GM19043 (cell line): ENCODE measurements around the gene DLL4.

Experiments used
- ATAC-seq: cut with Tn5 transposase; IDR thresholded peaks from one replicate; pipeline ENCODE4 v1.9.1; 2021; ENCODE audit warnings: low read depth; ENCODE audit not compliant: unreplicated experiment

DLL4 gene

DNA sequence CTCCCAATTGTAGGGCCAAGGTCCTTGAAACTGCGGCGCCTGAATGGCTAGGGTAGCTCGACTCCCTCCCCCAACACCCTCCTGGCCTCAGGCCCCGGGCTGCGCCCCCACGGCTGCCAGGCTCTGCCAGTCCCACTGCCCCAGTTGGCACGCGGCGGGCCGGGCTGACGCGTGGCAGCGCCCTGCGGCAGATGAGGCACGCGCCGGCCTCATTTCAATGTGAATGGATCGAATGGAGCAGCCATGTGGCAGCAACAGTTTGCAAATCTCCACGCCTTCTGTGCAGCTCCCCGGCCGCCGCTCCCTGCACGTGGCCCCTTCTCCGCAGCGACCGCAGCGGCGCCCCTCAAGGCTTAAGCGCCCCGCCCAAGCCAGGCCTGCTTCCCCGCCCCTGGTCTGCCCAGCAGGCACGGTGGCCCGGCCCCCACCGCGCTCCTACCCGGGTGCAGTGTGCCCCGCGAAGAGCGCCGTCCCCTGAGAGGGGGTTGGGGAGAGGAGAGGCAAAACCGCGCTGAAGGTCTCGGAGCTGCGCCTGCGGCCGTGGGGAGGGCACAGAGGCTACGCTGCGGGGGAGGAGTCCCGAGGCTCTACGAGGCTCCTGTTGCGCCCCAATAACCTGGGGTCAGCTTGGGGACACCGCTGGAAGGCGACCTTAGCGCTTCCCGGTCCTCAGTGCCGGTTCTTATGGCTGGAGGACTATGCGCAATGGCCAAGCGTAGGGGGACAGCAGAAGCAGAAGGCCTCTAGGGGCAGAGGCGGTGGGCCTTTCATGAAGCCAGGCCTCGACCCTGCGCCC, 3.1 kb upstream of the DLL4 start:
- ATAC-seq = no peak

GRCh38 chr15:40926659-40927494, 2.3 kb upstream of the DLL4 start:
- no peak for ATAC-seq

DNA sequence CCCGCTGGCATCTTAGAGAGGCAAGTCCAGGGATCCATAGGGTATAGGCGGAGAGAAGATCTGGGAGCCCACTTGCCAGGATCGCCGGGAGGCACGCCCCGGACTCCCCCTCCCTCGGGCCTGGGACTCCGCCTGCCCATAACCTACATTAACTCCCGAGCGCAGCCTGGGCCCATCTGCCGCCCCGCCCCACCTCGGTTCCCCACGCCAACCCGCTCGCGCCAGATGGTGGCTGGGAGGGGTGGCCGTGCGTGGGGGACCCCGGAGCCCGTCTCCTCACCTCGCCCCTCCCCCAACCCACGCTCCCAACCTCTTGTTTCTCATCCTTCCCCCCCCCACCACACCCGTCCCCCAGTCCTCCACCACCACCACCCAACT, 1.7 kb upstream of the DLL4 start:
- no peak for ATAC-seq

DNA sequence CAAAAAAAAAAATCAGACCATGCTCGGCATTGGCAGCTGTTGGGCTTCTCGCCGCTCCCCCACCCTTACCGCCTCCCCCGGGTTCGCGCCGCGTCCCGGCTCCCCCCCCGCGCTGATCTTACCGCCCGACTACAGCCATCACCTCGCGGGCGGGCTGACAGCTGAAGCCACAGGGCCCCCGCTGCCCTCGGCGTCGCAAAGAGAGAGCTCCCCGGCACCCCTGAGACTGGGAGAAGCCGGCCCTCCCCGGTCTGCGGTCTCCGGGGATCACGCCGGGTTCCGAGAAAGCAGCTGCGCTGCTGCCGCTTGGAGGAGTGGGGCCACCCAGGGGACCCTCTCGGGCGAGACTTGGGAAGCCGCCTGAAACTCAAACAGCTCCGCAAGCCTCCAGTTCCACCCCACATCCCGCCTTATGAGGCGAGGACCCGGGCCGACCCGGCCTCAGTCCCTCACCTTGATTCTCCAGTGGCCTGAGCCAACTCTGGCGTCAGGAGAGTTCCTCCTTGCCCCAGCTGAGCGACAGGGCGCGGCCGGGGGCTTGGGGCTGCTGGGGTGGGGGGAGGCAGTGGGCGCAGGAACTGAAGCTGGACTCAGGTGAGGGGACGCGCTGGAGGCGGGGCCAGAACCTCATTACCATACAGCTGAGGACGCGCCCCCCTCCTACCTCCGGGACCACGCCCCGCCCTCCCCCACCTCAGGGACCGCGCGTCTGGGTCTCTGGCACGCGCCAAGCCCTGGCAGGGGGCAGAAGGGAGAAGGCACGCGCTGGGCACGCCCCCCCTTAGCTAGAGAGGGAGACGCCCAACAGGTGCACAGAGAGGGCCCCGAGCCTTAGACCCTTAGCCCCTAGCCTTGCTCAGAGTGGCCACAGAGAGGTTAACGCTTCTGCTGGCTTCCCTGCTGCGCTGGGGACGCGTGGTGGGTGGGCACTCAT, 1.0 kb upstream of the DLL4 start:
- ATAC-seq = no peak

DNA sequence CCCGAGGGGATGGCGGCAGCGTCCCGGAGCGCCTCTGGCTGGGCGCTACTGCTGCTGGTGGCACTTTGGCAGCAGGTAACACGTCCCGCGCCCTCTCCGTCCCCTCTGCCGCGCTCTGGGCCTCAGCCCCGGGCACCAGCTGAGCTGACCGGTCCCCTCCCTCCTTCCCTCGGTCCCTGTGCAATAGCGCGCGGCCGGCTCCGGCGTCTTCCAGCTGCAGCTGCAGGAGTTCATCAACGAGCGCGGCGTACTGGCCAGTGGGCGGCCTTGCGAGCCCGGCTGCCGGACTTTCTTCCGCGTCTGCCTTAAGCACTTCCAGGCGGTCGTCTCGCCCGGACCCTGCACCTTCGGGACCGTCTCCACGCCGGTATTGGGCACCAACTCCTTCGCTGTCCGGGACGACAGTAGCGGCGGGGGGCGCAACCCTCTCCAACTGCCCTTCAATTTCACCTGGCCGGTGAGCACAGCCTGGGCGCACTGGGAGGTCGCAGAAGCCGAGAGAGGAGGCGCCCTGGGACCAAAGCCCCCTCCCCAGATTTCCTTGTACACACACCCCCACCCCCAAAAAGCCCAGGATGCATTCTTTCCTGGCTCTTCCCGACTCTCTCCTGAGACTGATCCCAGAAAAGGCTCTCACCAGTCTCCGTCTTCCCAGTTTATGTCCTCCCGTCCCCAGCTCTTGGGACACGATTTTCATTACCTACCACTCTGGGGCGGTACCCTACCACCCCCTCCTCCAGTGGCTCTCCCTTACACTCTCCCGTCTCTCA, 705 bp downstream of the DLL4 start:
- no peak for ATAC-seq

- no peak for ATAC-seq
Observed at GRCh38 chr15:40930430-40931299, 1.5 kb downstream of the DLL4 start.

GRCh38 chr15:40931300-40932142, 2.4 kb downstream of the DLL4 start:
- no peak for ATAC-seq

- no peak for ATAC-seq
Observed at GRCh38 chr15:40932156-40932555, 3.0 kb downstream of the DLL4 start.

DNA sequence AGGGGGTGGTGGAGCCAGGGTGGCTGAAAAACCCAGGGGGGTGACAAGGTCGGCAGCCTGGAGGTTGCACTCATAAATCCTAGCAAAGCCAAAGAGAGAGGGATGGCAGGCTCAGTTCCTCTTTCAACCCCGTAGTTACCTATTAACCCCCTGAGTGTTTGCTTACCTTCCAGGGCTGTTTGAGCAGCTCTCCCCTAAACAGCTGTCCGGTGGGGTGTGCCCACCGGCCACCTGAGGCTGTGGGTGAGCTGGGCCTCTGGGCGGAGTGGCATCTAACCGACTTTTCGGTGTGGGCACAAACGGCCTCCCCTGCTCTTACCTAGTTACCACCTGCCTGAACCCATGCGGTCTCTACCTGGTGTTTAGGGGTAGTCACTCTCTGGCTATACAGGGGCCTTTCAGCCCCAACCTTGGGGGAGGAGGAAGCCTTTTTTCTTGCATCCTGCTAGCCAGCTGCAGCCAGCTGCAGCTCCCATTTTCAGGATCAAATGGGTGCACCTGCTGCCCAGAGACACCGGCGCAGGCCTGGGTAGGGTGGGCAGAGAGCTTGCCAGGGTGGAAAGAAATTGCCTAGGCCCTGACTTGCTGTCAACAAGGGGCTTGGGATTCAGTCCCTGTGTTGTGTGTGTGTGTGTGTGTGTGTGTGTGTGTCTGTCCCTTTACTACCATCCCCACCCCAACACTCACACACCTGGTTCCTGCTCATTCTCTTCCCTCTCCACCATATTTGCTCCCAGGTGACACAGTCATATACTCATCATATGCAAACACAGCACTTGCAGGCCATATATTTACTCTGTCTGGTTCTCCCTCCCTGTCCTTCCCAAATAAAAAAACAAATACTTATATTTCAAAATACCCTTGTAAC, 3.7 kb downstream of the DLL4 start:
- no peak for ATAC-seq

- ATAC-seq = no peak
Observed at GRCh38 chr15:40933517-40933902, 4.4 kb downstream of the DLL4 start.

GRCh38 chr15:40934457-40934856, 5.3 kb downstream of the DLL4 start:
- ATAC-seq = no peak

DNA sequence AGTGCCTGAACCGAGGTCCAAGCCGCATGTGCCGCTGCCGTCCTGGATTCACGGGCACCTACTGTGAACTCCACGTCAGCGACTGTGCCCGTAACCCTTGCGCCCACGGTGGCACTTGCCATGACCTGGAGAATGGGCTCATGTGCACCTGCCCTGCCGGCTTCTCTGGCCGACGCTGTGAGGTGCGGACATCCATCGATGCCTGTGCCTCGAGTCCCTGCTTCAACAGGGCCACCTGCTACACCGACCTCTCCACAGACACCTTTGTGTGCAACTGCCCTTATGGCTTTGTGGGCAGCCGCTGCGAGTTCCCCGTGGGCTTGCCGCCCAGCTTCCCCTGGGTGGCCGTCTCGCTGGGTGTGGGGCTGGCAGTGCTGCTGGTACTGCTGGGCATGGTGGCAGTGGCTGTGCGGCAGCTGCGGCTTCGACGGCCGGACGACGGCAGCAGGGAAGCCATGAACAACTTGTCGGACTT, 7.1 kb downstream of the DLL4 start:
- ATAC-seq = no peak

- no peak for ATAC-seq
Observed at GRCh38 chr15:40936709-40937666, 7.8 kb downstream of the DLL4 start.

GRCh38 chr15:40937762-40938535, 8.8 kb downstream of the DLL4 start:
- no peak for ATAC-seq

GRCh38 chr15:40938536-40938870, 9.4 kb downstream of the DLL4 start:
- ATAC-seq = no peak
